GM12875 (cell line): ENCODE data around the gene MMP21.

Experiments
- H3K4me3 ChIP-seq: one replicate; pipeline ENCODE4 v1.5.1; 2011; ENCODE audit warnings: low read depth, low read length, control low read depth
- CTCF ChIP-seq: IDR thresholded peaks from 2 replicates; pipeline ENCODE4 v1.5.1; 2011; ENCODE audit warnings: low read depth, mild to moderate bottlenecking, control low read depth, inconsistent platforms, low read length, moderate library complexity, borderline replicate concordance; ENCODE audit not compliant: insufficient read depth

MMP21 gene

GRCh38 chr10:125775491-125776106 lies at the start of gene MMP21:
TSS of gene MMP21 (minus strand) at chr10:125775821. CDS start at chr10:125775821, 0 bp downstream.
- no peak for TF ChIP-seq CTCF
- H3K4me3 ChIP-seq: no peak within 1 kb of the TSS

DNA sequence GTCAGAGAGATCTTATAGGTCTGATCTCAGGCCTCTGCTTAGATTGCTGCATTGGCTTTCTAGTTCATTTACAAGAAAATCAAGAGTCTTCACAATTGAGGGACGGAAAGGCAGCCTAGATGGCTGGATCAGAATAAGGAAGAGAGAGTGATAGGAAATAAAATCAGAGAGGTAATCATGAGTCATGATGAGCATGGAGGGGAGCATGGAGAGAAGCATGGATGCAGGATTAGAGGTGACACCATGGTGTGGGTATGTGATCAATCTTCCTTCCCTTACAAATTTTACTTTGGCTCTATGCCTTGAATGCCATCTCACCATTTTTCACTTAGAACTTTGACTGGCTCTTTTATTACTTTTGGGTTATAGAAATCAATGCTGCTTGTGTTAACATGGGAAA lies 49.1 kb upstream of the MMP21 start:
- H3K4me3 ChIP-seq: peak overlapping the region; percentile 96
- no peak for TF ChIP-seq CTCF

DNA sequence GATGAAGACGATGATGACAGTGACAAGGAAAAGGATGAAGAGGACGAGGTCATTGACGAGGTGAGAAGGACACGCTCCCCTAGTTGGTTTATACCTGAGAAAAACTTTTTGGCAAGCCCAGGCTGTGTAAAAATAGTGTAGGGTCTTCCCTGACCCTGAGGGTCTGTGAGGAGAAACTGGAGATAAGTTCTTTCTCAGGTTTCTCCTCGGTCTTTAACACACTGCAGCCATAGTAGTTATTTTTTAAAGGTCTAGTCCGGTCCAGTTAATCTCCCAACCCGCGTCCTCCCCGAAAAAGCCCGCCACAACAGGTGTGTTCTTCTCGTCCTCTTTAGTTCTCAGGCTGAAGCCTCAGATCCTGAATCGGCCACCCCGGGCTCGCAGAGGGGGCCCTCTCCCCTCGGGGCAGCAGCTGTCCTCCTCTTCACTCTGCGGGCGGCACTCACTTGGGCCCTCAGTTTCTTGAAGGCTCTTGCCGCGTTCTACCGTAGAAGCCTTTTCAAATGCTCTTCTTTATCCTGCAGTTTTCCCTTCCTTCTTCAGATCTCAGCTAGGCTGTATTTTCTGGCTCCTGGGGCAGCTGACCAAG lies 48.1 kb upstream of the MMP21 start:
- H3K4me3 ChIP-seq: peak overlapping the region; percentile 96
- no peak for TF ChIP-seq CTCF

DNA sequence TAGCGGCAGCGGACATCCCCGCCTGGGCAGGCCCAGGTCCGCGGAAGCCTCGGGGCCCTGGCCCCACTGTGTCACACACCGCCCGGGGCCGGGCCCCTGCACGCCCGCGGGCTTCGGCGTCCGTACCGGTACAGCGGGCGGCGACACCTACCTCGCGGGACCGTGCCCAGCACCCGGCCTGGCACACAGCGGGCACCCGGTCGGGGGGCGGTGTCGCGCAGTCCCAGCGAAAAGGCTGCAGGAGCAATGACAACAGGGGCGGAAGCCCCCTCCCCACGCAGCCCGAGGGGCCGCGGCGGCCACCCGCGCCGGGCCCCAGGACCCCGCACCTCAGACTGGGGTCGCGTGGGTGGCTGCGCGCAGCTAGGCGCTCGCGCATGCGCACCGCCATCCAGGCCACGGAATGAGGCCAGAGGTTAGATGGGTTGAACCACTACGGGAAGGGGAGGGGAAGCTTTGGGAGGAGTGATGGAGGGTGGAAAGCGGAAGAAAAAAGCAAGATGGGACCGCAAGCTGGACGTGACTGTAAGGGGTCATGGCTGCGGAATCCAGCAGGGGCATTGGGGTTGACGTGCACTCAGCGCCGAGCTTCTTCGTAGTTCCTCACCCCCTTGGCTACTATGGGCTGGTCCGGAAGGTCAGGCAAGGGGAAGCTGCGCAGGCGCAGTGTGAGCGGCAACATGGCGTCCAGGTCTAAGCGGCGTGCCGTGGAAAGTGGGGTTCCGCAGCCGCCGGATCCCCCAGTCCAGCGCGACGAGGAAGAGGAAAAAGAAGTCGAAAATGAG lies 47.4 kb upstream of the MMP21 start, which contains the start of the genes BCCIP and UROS:
BCCIP (plus strand) TSS at position 669 of the 785 bp plus-strand sequence; CDS start at position 681, 12 bp downstream.
UROS (minus strand) TSS at position 381 of the 785 bp plus-strand sequence. CDS start 6,759 bp downstream, outside the sequence.
- TF ChIP-seq CTCF: no peak
- H3K4me3 ChIP-seq: peak within 1 kb of the TSS; percentile 96

GRCh38 chr10:125820701-125821100 lies 45.1 kb upstream of the MMP21 start:
- TF ChIP-seq CTCF: no peak
- no peak overlapping the region for H3K4me3 ChIP-seq

GRCh38 chr10:125817337-125817946 lies 41.8 kb upstream of the MMP21 start:
- no peak for TF ChIP-seq CTCF
- H3K4me3 ChIP-seq: no peak overlapping the region
